Thyroid gland (tissue), 4 donors: ENCODE measurements around the gene RNF34.

Experiments
- POLR2A ChIP-seq, 2 donors: fragments of 450-650 bp; IDR thresholded peaks; one replicate each; pipeline ENCODE4 v1.6.1; 2017; ENCODE audit warnings: antibody characterized with exemption in 2 of 2, mild to moderate bottlenecking in 2 of 2, moderate library complexity in 1 of 2
- TF ChIP-seq, protein P1 (sequence below), 6 experiments: fragments of 200-600 bp in 3 of 6; fragments of 450-650 bp in 3 of 6; sonication (generic) in 3 of 6; IDR thresholded peaks; one replicate each; pipeline ENCODE4 v1.5.1; 2016 to 2019; ENCODE audit warnings: antibody characterized with exemption in 6 of 6, mild to moderate bottlenecking in 2 of 6, inconsistent platforms in 1 of 6, moderate library complexity in 1 of 6

DNA sequence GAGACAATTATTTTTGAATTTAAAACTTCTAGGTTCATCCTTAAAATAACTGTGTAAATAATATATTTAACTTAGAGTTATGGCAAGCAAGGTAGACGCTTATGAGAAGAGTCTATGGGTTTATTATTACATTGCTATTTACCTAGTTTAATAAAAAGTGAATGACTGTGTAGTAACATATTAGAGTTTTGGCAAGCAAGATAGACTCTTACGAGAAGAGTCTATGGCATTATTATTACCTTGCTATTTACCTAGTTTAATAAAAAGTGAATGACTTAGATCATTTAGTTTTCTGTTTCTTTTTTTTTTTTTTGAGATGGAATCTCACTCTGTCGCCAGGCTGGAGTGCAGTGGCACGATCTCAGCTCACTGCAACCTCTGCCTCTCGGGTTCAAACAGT is 3.8 kb downstream of the RNF34 start:
- TF ChIP-seq POLR2A (IDR thresholded peaks at IDR 0.05) = no peak
- TF ChIP-seq, protein P1, sequence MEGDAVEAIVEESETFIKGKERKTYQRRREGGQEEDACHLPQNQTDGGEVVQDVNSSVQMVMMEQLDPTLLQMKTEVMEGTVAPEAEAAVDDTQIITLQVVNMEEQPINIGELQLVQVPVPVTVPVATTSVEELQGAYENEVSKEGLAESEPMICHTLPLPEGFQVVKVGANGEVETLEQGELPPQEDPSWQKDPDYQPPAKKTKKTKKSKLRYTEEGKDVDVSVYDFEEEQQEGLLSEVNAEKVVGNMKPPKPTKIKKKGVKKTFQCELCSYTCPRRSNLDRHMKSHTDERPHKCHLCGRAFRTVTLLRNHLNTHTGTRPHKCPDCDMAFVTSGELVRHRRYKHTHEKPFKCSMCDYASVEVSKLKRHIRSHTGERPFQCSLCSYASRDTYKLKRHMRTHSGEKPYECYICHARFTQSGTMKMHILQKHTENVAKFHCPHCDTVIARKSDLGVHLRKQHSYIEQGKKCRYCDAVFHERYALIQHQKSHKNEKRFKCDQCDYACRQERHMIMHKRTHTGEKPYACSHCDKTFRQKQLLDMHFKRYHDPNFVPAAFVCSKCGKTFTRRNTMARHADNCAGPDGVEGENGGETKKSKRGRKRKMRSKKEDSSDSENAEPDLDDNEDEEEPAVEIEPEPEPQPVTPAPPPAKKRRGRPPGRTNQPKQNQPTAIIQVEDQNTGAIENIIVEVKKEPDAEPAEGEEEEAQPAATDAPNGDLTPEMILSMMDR (IDR thresholded peaks at IDR 0.05) = no peak
